HG03378 (cell line): ENCODE data around the gene CD248.
"Not testable (repeated sequence)": the region's sequence is repeated elsewhere in the genome, so short reads cannot be mapped to it uniquely, and the experiment has no call there.

Experiments used
- ATAC-seq: cut with Tn5 transposase; IDR thresholded peaks from one replicate; pipeline ENCODE4 v1.9.1; 2021; ENCODE audit warnings: mild to moderate bottlenecking, moderate library complexity; ENCODE audit not compliant: unreplicated experiment

CD248 gene

DNA sequence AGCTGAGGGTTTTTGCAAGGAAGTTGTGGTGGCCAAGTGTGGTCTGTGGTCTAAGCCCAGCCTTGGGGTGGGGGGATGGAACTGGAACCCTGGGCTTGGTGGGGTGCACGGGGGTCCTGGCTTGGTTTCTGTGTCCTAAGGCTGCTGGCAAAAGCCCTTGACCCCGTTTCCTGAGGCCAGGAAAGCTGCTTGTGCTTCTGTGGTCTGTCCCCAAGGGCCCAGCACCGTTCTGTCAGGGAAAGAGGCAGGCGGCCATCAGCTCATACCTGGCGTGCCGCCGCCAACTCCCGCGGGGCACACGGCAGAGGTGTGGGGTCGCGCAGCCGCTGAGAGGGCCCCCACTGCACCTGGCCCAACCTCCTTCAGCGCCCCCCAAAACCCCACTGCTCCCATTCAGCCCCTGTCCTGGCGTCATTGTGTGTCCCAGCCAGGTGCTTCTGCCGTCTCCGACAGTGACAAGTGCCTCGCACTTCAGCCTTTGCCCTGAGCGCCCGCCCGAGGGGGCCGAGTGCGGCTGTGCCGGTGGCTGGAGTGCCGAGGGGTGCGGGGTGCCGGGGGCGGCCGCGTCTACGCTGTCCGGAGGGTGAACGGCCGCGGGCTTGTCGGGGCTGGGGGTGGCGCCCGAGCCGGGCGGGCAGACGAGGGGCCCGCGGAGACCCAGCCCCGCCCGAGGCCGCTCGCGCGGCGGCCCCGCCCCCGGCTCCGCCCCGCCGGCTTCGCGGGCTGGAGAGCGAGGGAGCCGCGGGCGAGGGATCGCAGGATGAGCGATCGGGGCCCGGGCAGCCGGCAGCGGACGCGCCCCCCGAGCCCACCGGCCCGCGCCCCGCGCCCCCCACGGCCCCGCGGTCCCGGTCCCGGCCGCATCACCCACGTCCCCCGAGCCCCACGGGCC, 39.1 kb downstream of the CD248 start, which contains the start of gene CNIH2:
Gene CNIH2 (plus strand): TSS at position 705 of the 892 bp plus-strand sequence. CDS start 282 bp downstream, outside the sequence.
- ATAC-seq: no peak

DNA sequence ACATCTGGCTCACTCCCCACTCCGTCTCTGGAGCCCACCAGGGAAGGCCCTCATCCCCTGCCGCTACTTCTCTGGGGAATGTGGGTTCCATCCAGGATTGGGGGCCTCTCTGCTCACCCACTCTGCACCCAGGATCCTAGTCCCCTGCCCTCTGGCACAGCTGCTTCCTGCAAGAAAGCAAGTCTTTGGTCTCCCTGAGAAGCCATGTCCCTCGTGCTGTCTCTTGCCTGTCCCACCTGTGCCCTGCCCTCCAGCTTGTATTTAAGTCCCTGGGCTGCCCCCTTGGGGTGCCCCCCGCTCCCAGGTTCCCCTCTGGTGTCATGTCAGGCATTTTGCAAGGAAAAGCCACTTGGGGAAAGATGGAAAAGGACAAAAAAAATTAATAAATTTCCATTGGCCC, 39.8 kb downstream of the CD248 start:
- ATAC-seq: not testable (repeated sequence)

DNA sequence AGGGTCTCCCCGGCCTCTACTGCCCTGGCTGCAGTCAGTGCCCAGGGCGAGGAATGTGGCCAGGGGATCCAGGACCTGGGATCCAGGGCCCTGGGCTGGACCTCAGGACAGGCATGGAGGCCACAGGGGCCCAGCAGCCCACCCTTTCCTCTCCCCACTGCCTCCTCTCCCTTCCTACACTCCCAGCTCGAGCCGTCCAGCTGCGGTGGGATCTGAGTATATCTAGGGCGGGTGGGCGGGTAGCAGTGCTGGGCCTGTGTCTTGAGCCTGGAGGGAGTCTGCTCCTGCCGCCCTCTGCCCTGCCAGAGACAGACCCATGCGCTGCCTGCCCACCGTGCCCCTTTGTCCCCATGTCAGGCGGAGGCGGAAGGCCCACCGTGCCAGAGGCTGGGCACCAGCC, 40.2 kb downstream of the CD248 start:
- not testable (repeated sequence) for ATAC-seq

DNA sequence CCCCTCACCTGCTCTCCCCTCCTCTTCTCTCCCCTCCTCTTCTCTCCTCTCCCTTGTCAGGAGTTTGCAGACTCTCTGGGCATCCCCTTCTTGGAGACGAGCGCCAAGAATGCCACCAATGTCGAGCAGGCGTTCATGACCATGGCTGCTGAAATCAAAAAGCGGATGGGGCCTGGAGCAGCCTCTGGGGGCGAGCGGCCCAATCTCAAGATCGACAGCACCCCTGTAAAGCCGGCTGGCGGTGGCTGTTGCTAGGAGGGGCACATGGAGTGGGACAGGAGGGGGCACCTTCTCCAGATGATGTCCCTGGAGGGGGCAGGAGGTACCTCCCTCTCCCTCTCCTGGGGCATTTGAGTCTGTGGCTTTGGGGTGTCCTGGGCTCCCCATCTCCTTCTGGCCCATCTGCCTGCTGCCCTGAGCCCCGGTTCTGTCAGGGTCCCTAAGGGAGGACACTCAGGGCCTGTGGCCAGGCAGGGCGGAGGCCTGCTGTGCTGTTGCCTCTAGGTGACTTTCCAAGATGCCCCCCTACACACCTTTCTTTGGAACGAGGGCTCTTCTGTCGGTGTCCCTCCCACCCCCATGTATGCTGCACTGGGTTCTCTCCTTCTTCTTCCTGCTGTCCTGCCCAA, 40.7 kb downstream of the CD248 start:
- no peak for ATAC-seq

DNA sequence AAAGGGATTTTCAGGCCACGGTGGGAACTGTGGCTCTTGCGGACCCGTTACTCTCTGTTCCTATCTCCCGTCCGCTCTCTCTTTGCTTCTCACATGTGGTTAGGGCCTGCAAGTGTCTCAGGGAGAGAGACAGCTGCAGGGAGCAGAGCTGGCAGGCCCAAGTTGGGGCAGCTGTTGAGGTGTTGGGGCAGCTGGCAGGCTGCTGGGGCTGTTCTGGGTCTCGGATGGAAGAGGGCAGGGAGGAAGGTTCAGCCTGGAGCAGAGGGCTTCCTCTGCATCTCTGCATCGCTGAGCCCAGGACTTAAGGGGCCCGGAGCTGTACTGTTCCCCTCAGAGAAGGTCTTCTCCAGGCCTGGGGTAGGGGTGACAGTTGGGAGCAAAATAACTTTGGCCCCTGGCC, 41.4 kb downstream of the CD248 start:
- ATAC-seq: no peak

DNA sequence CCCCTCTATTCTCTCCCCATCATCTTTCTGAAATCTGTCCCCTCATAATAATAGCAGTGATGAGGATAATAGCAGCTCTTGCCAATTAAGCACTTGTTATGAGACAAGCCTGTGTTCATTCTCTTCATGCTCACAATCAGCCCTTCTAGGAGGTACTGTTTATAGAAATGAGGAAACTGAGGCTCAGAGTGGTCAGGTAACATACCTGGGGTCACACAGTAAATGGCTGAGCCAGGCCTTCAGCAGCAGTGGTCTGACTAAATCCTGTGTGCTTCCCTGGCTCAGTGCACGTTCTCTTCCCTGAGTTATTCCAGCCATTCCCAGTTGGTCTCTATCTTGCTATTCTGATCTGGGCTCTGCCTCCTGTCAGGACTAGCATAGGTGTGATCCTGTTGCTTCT, 42.6 kb downstream of the CD248 start:
- no peak for ATAC-seq

DNA sequence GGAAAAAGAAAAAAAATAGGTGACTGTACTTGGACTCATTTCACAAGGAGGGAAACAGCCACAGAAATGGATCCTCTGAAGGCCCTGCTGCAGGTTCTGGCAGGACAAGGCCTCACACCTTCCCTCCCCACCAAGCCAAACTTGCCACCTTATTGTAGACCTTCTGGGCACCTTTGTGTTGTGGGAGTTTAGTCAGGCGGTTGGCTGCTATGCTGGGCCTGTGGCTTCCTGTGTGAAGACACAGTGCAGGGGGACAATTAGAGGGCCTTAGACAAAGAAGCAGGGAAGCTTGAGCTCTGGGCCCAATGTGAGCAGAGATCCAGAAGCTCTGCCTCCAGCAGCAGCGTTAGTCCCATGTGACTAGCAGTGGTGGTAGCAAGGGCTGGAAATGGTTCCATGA, 44.2 kb downstream of the CD248 start:
- ATAC-seq: no peak

DNA sequence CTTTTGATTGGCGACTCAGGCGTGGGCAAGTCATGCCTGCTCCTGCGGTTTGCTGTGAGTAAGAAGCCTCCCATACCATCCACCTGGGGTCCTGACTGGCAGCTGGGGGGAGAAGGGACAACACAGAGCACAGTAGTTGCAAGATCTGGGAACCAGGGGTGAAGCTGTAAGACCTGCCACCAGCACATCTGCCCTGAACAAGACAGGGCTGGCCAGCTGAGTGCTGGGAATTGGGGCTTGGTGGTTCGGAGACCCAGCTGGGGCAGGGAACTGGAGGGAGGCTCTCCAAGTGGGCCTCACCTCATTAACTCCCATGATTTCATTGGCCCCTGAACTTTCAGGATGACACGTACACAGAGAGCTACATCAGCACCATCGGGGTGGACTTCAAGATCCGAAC, 45.0 kb downstream of the CD248 start:
- ATAC-seq: no peak

DNA sequence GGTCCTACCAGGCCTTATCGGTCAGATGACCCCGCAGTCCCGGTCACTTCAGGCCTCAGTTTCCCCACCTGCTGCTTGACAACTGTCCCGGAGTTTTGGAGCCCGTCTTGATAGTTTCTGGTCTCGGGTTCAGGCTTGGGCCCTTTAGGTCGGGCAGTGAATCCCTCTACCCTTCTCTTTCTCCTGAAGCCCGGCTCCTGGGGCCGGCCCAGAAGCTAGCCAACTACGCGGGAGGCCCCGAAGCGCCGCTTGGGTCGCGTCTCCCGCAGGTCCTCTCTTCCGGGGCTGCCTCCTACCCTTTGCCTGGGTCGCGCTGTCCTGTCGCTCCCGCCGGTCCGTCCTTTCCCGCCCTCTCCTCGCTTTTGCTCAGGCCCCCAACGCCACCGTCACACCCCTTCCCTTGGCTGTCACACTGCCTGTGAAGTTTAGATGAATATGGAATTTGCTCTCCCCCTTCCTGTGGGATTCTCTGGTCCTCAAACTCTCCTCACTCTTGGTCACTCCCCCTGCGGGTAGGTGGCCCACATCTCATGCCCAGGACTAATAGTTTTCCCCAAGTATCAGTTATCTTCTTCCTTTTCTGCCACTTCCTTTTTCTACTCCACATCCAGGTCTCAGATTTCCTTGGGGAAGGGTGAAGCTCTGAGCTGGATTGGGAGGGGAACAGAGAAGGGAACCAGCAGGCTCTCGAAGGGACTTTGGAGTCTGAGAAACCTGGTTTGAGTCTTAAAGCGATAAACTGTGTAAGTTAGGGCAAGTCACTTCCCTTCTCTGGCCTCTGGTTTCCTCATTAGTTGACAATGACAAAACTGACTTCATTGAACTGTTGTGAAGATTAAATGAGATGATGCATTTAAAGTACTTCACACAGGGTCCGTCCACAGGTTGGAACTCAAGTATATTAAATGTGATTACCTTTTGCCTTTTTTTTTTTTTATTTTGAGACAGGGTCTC, 47.6 kb downstream of the CD248 start:
- ATAC-seq: no peak

DNA sequence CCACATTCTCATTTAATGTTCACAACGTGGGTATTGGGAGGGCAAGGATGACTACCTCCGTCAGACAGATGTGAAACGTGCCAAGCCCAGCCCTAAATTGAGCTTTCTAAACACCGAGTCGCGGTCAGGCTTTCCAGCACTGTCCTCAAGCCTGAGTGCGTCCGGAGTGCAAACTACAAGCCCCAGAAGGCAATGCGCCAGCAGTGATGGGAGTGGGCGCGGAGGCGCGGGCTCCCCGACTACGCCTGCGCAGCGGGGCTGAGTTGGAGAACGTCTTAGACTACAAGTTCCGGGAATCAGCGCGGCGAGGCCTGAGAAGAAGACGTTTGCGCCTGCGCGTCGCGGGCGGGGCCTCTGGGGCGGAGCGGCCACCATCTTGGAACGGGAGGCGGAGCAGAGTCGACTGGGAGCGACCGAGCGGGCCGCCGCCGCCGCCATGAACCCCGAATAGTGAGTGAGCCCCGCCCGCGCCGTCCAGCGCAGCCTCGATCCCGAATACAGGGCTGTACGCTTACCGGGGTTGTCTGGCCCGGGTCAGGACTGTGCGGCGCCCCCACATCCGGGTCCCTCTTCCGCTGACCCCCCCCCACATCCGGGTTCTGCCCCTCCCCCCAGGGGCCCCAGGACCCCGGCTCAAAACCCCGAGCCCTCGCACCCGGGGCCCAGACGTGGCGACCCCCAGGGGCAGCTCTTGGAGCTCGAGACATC, 48.4 kb downstream of the CD248 start, which contains the start of gene RAB1B:
Gene RAB1B (plus strand): TSS at position 396 of the 708 bp plus-strand sequence. CDS start 41 bp downstream, at position 437.
- peak; percentile 81 for ATAC-seq

DNA sequence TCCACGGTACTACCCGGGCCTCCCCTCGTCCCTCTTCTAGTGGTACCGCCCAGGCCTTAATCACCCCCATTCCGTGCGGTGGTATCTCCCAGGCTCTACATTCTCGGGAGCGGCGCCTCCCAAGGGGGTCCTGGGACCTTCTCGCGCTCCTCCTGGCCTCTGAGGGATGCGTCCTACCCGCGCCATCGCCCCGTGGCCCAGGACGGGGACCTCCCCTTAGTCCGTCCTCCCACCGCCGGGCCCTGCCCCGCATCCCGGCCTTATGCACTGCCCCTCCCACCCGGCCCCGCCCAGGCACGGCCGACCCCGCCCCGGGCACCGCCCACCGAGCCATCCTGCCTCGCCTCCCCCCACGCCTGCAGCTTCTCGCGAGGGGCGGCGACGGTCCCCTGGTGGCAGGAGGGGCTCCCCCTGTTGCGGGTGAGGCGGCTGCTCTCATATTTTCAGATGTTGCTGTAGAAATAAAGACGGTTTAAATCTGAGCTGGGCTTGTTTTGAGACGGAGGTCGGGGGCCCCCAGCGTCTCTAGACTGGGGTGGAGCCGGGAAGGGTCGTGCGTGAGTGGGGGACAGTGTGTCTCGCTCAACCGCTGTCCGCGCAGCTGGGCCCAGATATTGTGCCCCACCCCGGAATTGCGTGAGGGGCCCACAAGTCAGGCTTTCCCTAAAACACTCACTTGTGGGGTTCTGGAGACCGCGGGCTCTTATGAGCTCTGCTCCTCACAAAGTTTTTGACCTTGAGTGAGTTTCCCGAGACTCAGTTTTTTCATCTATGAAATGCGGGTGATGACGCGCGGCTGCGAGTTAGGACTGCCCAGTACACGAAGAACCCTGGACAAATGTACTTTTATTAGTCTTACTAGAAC, 49.2 kb downstream of the CD248 start:
- ATAC-seq: peak; percentile 12

DNA sequence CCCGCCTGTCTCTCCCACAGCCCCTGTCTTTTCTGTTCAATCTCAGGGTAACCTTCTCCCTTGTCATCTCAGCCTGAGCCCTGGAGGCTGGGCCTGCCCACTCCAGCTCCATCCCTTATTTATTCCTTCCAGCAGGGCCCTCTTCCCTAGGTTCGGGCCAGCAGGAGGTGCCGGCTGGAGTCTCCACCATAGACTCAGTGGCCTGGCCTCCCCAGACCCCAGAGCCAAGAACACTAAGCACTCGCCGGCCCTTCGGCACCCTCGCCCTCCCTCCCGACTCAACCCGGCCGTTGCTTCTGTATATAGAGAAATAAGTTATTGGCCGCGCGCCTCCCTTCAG, 49.8 kb downstream of the CD248 start:
- ATAC-seq: no peak

DNA sequence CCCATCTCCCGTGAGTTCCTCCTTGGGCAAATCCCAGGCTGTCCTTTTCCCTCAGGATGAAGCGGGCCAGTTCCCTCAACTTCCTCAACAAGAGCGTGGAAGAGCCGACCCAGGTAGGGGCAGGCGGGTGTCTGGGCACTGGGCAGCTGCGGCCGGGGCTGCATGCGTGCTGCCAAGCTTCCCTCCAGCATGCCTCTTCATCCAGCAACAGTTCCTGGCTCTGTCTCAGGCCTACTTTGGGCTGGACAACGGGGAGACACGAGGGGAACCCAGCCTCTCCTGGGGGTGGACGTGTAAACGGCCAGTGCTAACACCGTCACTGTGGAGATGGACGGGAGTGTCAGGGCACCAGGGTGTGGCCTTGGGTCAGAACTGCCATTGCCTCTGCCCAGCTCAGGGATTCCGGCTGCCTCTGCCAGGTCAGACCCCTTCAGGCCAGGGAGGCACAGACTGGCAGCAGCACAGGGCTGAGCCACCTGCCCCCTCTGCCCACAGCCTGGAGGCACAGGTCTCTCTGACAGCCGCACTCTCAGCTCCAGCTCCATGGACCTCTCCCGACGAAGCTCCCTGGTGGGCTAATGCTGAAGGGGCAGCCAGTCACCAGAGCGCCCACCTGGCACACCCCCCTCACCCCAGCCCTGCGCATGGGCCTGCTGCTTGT, 50.3 kb downstream of the CD248 start:
- ATAC-seq: no peak

DNA sequence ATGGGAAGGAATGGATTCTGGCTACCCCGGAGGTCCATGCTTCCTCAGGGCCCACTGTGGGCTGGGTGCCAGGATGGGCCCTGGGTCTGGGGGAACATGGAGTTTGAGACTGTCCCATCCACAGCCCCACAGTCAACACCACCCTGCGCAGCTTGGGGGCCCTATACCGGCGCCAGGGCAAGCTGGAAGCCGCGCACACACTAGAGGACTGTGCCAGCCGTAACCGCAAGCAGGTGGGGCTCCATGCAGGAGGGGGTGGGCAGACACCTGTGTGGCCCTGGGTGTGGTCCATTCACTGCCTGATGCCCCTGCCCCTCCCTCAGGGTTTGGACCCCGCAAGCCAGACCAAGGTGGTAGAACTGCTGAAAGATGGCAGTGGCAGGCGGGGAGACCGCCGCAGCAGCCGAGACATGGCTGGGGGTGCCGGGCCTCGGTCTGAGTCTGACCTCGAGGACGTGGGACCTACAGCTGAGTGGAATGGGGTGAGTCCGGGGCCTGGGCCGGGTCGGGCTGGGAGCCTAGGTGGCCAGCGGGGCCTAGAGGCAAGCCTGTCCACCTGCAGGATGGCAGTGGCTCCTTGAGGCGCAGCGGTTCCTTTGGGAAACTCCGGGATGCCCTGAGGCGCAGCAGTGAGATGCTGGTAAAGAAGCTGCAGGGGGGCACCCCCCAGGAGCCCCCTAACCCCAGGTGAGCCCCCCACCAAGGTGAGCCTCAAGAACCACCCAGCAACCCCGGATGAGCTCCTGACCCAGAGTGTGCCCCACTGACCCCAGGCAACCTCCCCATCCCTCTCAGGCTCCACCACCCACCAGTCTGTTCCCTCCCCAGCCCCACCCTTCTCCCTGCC, 51.1 kb downstream of the CD248 start:
- ATAC-seq: no peak

DNA sequence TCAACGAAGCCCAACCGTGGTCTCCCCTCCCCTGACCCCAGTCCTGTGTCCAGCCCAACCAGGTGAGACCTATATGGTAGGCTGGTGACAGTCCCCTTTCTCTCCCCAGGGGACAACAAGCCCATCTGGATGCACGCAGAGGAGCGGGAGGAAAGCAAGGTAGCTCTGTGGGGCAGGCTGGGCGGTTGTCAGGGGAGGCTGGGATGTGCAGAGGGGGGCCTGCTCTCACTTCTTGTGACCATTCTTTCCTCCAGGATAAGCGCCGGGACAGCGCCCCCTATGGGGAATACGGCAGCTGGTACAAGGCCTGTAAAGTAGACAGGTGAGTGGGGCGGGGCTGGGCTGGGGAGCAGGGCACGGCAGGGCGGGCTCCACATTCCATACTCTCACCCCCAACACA, 51.9 kb downstream of the CD248 start:
- no peak for ATAC-seq
